H1 (cell line): ENCODE results near the gene DNER. TPM values are rescaled to one million over a fixed set of nuclear protein-coding genes. Genes with fewer than 3 reads are reported as not detected.

Experiments used
- CTCF ChIA-PET: fragments of 300-600 bp; sonication (Branson Sonifier 250); formaldehyde crosslinking; loops from one replicate; lab custom pipeline; 2021; ENCODE audit not compliant: partially characterized antibody; lab: Charles Lee
- POLR2A ChIA-PET: fragments of 300-600 bp; sonication (Branson Sonifier 250); formaldehyde crosslinking; loops from one replicate; lab custom pipeline; 2021; ENCODE audit warnings: inconsistent platforms; ENCODE audit not compliant: partially characterized antibody; lab: Charles Lee
- DNase-seq, 2 experiments: peaks; one replicate each; pipeline versions ENCODE4 v3.0.0 to v3.0.0-alpha.2; 2010 to 2022; ENCODE audit warnings: low spot score in 2 of 2, low read depth in 1 of 2, mixed read lengths in 1 of 2
- FAIRE-seq: peaks from 2 replicates; lab custom pipeline; 2011; peaks lifted over from hg19 to GRCh38; lab: Jason Lieb, UNC
- H2AFZ ChIP-seq: 2 replicates; pipeline ENCODE4 v1.8.1; 2012; ENCODE audit warnings: low read length, inconsistent platforms
- H2AK5ac ChIP-seq: 2 replicates; pipeline ENCODE4 v1.6.1; 2013; ENCODE audit warnings: low read depth, low read length
- H2BK120ac ChIP-seq: replicated peaks from 2 replicates; pipeline ENCODE3; 2013; ENCODE audit warnings: low read depth, low read length, inconsistent platforms
- H2BK12ac ChIP-seq: 2 replicates; pipeline ENCODE4 v1.6.1; 2013; ENCODE audit warnings: low read depth, low read length
- H2BK15ac ChIP-seq: 2 replicates; pipeline ENCODE4 v1.6.1; 2013; ENCODE audit warnings: low read length
- H2BK20ac ChIP-seq: 2 replicates; pipeline ENCODE4 v1.6.1; 2013; ENCODE audit warnings: low read length
- H2BK5ac ChIP-seq: 2 replicates; pipeline ENCODE4 v1.6.1; 2013; ENCODE audit warnings: low read depth, low read length
- H3K14ac ChIP-seq: 2 replicates; pipeline ENCODE4 v1.6.1; 2013; ENCODE audit warnings: inconsistent platforms; ENCODE audit not compliant: insufficient read length
- H3K18ac ChIP-seq: 2 replicates; pipeline ENCODE4 v1.6.1; 2013; ENCODE audit warnings: low read length; ENCODE audit errors: extremely low read depth
- H3K23ac ChIP-seq: 2 replicates; pipeline ENCODE4 v1.6.1; 2013; ENCODE audit warnings: inconsistent platforms; ENCODE audit not compliant: insufficient read length
- H3K23me2 ChIP-seq: 2 replicates; pipeline ENCODE4 v1.6.1; 2013; ENCODE audit warnings: low read depth, low read length
- H3K27ac ChIP-seq: 2 replicates; pipeline ENCODE4 v1.6.1; 2011; ENCODE audit warnings: low read depth, low read length, inconsistent platforms
- H3K27me3 ChIP-seq, 4 experiments: replicated peaks in 1 of 4; 1 replicate in 1 of 4; 2 replicates in 3 of 4; pipeline versions ENCODE4 v1.6.1 to v1.8.1; 2011 to 2013; ENCODE audit warnings: low read length in 3 of 4, mild to moderate bottlenecking in 3 of 4, inconsistent platforms in 2 of 4, mixed read lengths in 2 of 4, moderate library complexity in 1 of 4; ENCODE audit not compliant: control insufficient read depth in 3 of 4, insufficient read depth in 3 of 4; ENCODE audit errors: extremely low read depth in 1 of 4
- H3K36me3 ChIP-seq, 4 experiments: 2 replicates each; pipeline versions ENCODE4 v1.6.1 to v1.8.1; 2011 to 2013; ENCODE audit warnings: mild to moderate bottlenecking in 4 of 4, low read length in 3 of 4, moderate library complexity in 2 of 4, control low read depth in 1 of 4, inconsistent platforms in 1 of 4; ENCODE audit not compliant: insufficient read depth in 4 of 4, control insufficient read depth in 2 of 4
- H3K4ac ChIP-seq: replicated peaks from 2 replicates; pipeline ENCODE3; 2013; ENCODE audit warnings: low read length, low read depth, mixed read lengths, inconsistent platforms; ENCODE audit not compliant: insufficient read length
- H3K4me1 ChIP-seq, 4 experiments: replicated peaks in 1 of 4; 1 replicate in 1 of 4; 2 replicates in 3 of 4; pipeline versions ENCODE4 v1.6.1 to v1.8.1; 2011 to 2013; ENCODE audit warnings: low read length in 3 of 4, inconsistent platforms in 2 of 4, mixed read lengths in 1 of 4; ENCODE audit not compliant: insufficient read depth in 4 of 4, control insufficient read depth in 3 of 4
- H3K4me2 ChIP-seq, 2 experiments: 2 replicates each; pipeline versions ENCODE4 v1.6.1 to v1.8.1; 2011 to 2013; ENCODE audit warnings: low read depth in 2 of 2, low read length in 2 of 2, control low read depth in 1 of 2, inconsistent platforms in 1 of 2, mild to moderate bottlenecking in 1 of 2; ENCODE audit not compliant: insufficient read depth in 1 of 2
- H3K4me3 ChIP-seq, 4 experiments: fragments of 200-600, 300-600 bp in 1 of 4; sonication (generic), shearing (Covaris generic), sonication (Bioruptor Twin) in 1 of 4; 2 replicates each; pipeline versions ENCODE4 v1.5.1 to v1.8.1; 2011 to 2016; ENCODE audit warnings: low read length in 4 of 4, low read depth in 3 of 4, control low read depth in 2 of 4, inconsistent platforms in 2 of 4, mild to moderate bottlenecking in 2 of 4, mixed read lengths in 1 of 4, moderate library complexity in 1 of 4; ENCODE audit not compliant: insufficient read depth in 2 of 4; ENCODE audit errors: extremely low read depth in 1 of 4
- H3K56ac ChIP-seq: replicated peaks from 2 replicates; pipeline ENCODE3; 2013; ENCODE audit warnings: low read depth, mild to moderate bottlenecking, mixed read lengths, low read length, inconsistent platforms; ENCODE audit not compliant: insufficient read length
- H3K79me1 ChIP-seq: 2 replicates; pipeline ENCODE4 v1.6.1; 2013; ENCODE audit warnings: low read depth, low read length, control low read depth
- H3K79me2 ChIP-seq, 2 experiments: 2 replicates each; pipeline versions ENCODE4 v1.6.1 to v1.8.1; 2012 to 2013; ENCODE audit warnings: low read length in 2 of 2, mild to moderate bottlenecking in 2 of 2, inconsistent platforms in 1 of 2; ENCODE audit not compliant: insufficient read depth in 2 of 2, control insufficient read depth in 1 of 2
- H3K9ac ChIP-seq, 4 experiments: replicated peaks in 1 of 4; 1 replicate in 1 of 4; 2 replicates in 3 of 4; pipeline versions ENCODE4 v1.6.1 to v1.8.1; 2011 to 2013; ENCODE audit warnings: low read depth in 3 of 4, low read length in 3 of 4, control low read depth in 2 of 4, mild to moderate bottlenecking in 2 of 4, moderate library complexity in 2 of 4, inconsistent platforms in 1 of 4; ENCODE audit errors: extremely low read depth in 1 of 4
- H3K9me3 ChIP-seq, 2 experiments: 2 replicates each; pipeline versions ENCODE4 v1.6.1 to v1.8.1; 2012 to 2013; ENCODE audit warnings: mild to moderate bottlenecking in 2 of 2, moderate library complexity in 2 of 2, control low read depth in 1 of 2, inconsistent platforms in 1 of 2, low read depth in 1 of 2, low read length in 1 of 2, mixed read lengths in 1 of 2; ENCODE audit not compliant: insufficient read depth in 2 of 2
- H4K20me1 ChIP-seq, 2 experiments: replicated peaks in 1 of 2; 2 replicates each; pipeline versions ENCODE3 to v1.8.1; 2011 to 2013; ENCODE audit warnings: inconsistent platforms in 2 of 2, low read length in 2 of 2, mild to moderate bottlenecking in 1 of 2; ENCODE audit not compliant: insufficient read depth in 2 of 2, control insufficient read depth in 1 of 2
- H4K5ac ChIP-seq: 2 replicates; pipeline ENCODE4 v1.6.1; 2013; ENCODE audit warnings: low read length, low read depth, mixed read lengths, inconsistent platforms; ENCODE audit not compliant: insufficient read length
- H4K8ac ChIP-seq: 2 replicates; pipeline ENCODE4 v1.8.0; 2013; ENCODE audit warnings: mild to moderate bottlenecking, moderate library complexity, low read length, inconsistent platforms; ENCODE audit not compliant: insufficient read depth; ENCODE audit errors: extremely low read depth
- H4K91ac ChIP-seq: replicated peaks from 2 replicates; pipeline ENCODE3; 2013; ENCODE audit warnings: low read length, mixed read lengths, inconsistent platforms; ENCODE audit not compliant: insufficient read length
- ATF3 ChIP-seq: IDR thresholded peaks from 2 replicates; pipeline ENCODE4 v1.6.1; 2011; ENCODE audit warnings: low read depth, mild to moderate bottlenecking, low read length; ENCODE audit not compliant: insufficient read depth
- BRCA1 ChIP-seq: IDR thresholded peaks from 2 replicates; pipeline ENCODE4 v1.6.1; 2012; ENCODE audit warnings: low read depth, low read length, improper control_type of control experiment
- CEBPB ChIP-seq: IDR thresholded peaks from 2 replicates; pipeline ENCODE4 v1.6.1; 2012; ENCODE audit warnings: low read depth, low read length
- EGR1 ChIP-seq: IDR thresholded peaks from 2 replicates; pipeline ENCODE4 v1.6.1; 2011; ENCODE audit warnings: low read depth, low read length, borderline replicate concordance
- KDM1A ChIP-seq: fragments of 200-600, 300-600 bp; sonication (generic); IDR thresholded peaks from 2 replicates; pipeline ENCODE4 v1.7.1; 2016; ENCODE audit warnings: mild to moderate bottlenecking, low read length, borderline replicate concordance
- POLR2A ChIP-seq, 2 experiments: IDR thresholded peaks; 1 replicate in 1 of 2; 2 replicates in 1 of 2; pipeline ENCODE4 v1.6.1; 2011; ENCODE audit warnings: low read depth in 2 of 2, low read length in 2 of 2, mild to moderate bottlenecking in 2 of 2; ENCODE audit errors: control extremely low read depth in 1 of 2
- POU5F1 ChIP-seq: IDR thresholded peaks from 2 replicates; pipeline ENCODE4 v1.6.1; 2011; ENCODE audit warnings: low read depth, mild to moderate bottlenecking, low read length, moderate library complexity
- RFX5 ChIP-seq: IDR thresholded peaks from 2 replicates; pipeline ENCODE4 v1.6.1; 2011; ENCODE audit warnings: low read depth, low read length, improper control_type of control experiment, borderline replicate concordance
- SAP30 ChIP-seq: fragments of 300-600 bp; sonication (generic); IDR thresholded peaks from 2 replicates; pipeline ENCODE4 v1.7.1; 2012; ENCODE audit warnings: low read length, moderate library complexity, mild to moderate bottlenecking, inconsistent platforms; ENCODE audit not compliant: insufficient read depth, insufficient replicate concordance
- SP4 ChIP-seq: IDR thresholded peaks from 2 replicates; pipeline ENCODE4 v1.6.1; 2012; ENCODE audit warnings: low read length, inconsistent platforms
- TAF7 ChIP-seq: optimal IDR thresholded peaks from 2 replicates; pipeline ENCODE3; 2011; ENCODE audit warnings: low read depth, mild to moderate bottlenecking, inconsistent platforms, low read length, moderate library complexity, borderline replicate concordance
- USF2 ChIP-seq: IDR thresholded peaks from 2 replicates; pipeline ENCODE4 v1.6.1; 2011; ENCODE audit warnings: low read length, improper control_type of control experiment
- WGBS, 2 experiments: shearing (Covaris generic) in 1 of 2; methylation state at CpG; one replicate each; pipeline versions ENCODE4 v1.1.6 to v1.1.7; 2013 to 2015; ENCODE audit warnings: low lambda C conversion rate in 2 of 2, mixed read lengths in 2 of 2, inconsistent platforms in 1 of 2, low coverage in 1 of 2, missing lambda C conversion rate in 1 of 2; ENCODE audit not compliant: insufficient replicate concordance in 2 of 2, insufficient coverage in 1 of 2, insufficient read length in 1 of 2; ENCODE audit errors: extremely low coverage in 1 of 2, missing lambda C conversion rate in 1 of 2; 5-methylcytosine and 5-hydroxymethylcytosine counted together
- polyA plus RNA-seq, 7 experiments: library from polyadenylated mRNA; depleted of rRNA in 3 of 7; stranded (reverse) in 5 of 7; unstranded in 2 of 7; fragments of >200 nt in 5 of 7; fragments of 200-250 nt in 2 of 7; gene quantifications; 1 replicate in 5 of 7; 2 replicates in 1 of 7; 4 replicates in 1 of 7; pipeline versions ENCODE4 v1.2.1 to v1.2.3, GENCODE V29; 2011 to 2013; ENCODE audit warnings: missing spikeins in 2 of 7, mixed read lengths in 2 of 7
- total RNA-seq: library from RNA; stranded (reverse); fragmentation: NEBNext Ultra II Directional; extraction: Animal tissue kit (Norgen Biotek cat#: 25700); gene quantifications from 2 replicates; pipeline ENCODE4 v1.2.1, GENCODE V29; 2021

Gene DNER
- total and polyA plus RNA-seq, 2 of the 8 experiments (the other 6 are each of a cell fraction or from before 2014, with no cell fraction given) = 6.8 to 16.3 TPM

GRCh38 chr2:229314117-229314516 lies 400.2 kb downstream of the DNER start:
- DNase-seq = no peak
- no peak for FAIRE-seq
- Histone ChIP-seq H4K8ac (no peak overlapping the region), H3K36me3 (no peaks in the 10 kb centered on the region), H3K18ac (no peak overlapping the region), H2BK120ac (no peak overlapping the region), H2BK15ac (no peak overlapping the region), H2BK12ac (no peak overlapping the region), H3K4me2 (no peak overlapping the region), H2AK5ac (no peak overlapping the region), H3K79me1 (no peaks in the 10 kb centered on the region), H3K9ac (no peak overlapping the region), H4K20me1 (no peaks in the 10 kb centered on the region), H2BK20ac (no peak overlapping the region), H3K56ac (no peak overlapping the region), H3K27ac (no peak overlapping the region), H3K4me1 (no peaks in the 10 kb centered on the region), H2AFZ (no peak overlapping the region), H3K9me3 (no peaks in the 10 kb centered on the region), H4K91ac (no peak overlapping the region), H2BK5ac (no peak overlapping the region), H4K5ac (no peak overlapping the region), H3K23ac (no peak overlapping the region), H3K4ac (no peak overlapping the region), H3K4me3 (no peak overlapping the region), H3K27me3 (no peaks in the 10 kb centered on the region), H3K14ac (no peak overlapping the region), H3K23me2 (peaks cover 1% of the 10 kb centered on the region; the same call in 1 of the 2 replicates), H3K79me2 (no peaks in the 10 kb centered on the region)
- ChIA-PET POLR2A (no interaction called here), CTCF (no interaction called here)
- TF ChIP-seq ATF3 (no peak), CEBPB (no peak), POU5F1 (no peak), EGR1 (no peak), USF2 (no peak), POLR2A (IDR thresholded peaks at IDR 0.05; ENCODE audit: control extremely low read depth in 1 of 2, low read depth in 2 of 2, low read length in 2 of 2) (no peak), RFX5 (no peak), KDM1A (no peak), SP4 (no peak), BRCA1 (no peak), TAF7 (no peak), SAP30 (no peak)
- WGBS, 2 experiments = 90% methylated on average over 5 of the region's 5 CpGs; no CpG with 5 or more reads in 1 of the 2 experiments
